Activated CD4-positive, alpha-beta T cell treated with anti-CD3 and anti-CD28 coated beads for 24 hours (primary cell): ENCODE data around the gene TTC5.
A peak's percentile ranks its signal among the peaks of the same experiment; 100 is the strongest.
"Not testable (repeated sequence)": the region's sequence is repeated elsewhere in the genome, so short reads cannot be mapped to it uniquely, and the experiment has no call there.

Experiments used
- DNase-seq, 2 donors: peaks; one replicate each; pipeline ENCODE4 v3.0.0-alpha.2; 2020; ENCODE audit warnings: low read depth in 2 of 2

TTC5 gene

GRCh38 chr14:20305265-20306078 is at the start of gene TTC5:
Gene TTC5 (minus strand): TSS chr14:20305951. CDS start chr14:20305937, 14 bp downstream.
- DNase-seq, result peak; percentile 84 to 88

GRCh38 chr14:20350860-20351259 is 45.1 kb upstream of the TTC5 start:
- no peak for DNase-seq

GRCh38 chr14:20350282-20350681 is 44.5 kb upstream of the TTC5 start:
- DNase-seq, result no peak

DNA sequence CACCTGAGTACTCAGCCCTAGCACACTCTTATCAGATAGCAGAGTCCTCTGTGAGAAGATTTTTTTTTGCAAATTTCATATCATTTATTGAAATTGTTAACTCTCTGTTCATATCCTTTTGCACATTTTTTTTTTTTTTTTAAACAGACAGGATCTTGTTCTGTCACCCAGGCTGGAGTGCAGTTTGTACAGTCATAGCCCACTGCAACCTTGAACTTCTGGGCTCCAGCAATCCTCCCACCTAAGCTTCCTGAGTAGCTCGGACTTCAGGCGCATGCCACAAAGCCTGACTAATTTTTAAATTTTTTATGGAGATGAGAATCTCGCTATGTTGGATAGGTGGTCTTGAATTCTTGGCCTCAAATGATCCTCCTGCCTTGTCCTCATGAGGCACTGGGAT is 42.0 kb upstream of the TTC5 start:
- DNase-seq, result no peak

DNA sequence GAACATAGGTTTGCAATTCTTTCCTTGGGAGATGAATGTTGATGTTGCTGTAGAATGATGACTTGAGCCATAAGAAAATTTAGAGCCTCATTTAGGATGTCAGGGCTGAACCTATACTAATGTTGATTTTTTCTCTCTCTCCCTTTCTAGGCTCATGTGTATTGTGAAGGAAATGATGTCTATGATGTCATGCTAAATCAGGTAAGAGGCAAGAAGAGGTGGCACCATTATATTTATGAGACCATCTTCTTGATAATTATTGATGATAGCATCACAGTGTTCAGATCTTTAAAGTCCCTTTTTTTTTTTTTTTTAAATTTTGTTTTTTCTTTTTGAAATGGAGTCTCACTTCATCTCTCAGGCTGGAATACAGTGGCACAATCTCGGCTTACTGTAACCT is 41.0 kb upstream of the TTC5 start:
- DNase-seq, result no peak

DNA sequence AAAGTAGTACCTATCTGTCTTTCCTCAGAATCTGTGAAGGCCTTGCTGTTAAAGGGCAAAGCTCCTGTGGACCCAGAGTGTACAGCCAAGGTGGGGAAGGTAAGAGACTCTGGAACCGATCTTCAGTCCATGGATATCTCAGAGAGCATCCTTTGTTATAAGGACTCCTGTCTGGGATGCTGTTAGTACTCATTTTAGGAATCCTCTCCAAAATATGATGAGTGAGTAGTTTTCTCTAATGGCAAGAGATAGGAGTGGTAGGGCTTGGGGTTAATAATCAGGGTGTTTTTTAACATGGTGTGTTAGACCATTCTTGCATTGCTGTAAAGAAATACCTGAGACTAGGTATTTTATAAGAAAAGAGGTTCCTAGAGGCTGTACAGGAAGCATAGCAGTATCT is 39.6 kb upstream of the TTC5 start:
- DNase-seq, result no peak

GRCh38 chr14:20343862-20344220 is 38.1 kb upstream of the TTC5 start:
- no peak for DNase-seq

- DNase-seq, result peak; percentile 89 to 91
These were observed 37.5 kb upstream of the TTC5 start, which contains the start of gene PARP2 for GRCh38 chr14:20343092-20343861. Gene PARP2 (plus strand): TSS chr14:20343635. CDS start chr14:20343642, 7 bp downstream.

- DNase-seq, result no peak
These were observed 35.9 kb upstream of the TTC5 start for GRCh38 chr14:20341646-20342045.

DNA sequence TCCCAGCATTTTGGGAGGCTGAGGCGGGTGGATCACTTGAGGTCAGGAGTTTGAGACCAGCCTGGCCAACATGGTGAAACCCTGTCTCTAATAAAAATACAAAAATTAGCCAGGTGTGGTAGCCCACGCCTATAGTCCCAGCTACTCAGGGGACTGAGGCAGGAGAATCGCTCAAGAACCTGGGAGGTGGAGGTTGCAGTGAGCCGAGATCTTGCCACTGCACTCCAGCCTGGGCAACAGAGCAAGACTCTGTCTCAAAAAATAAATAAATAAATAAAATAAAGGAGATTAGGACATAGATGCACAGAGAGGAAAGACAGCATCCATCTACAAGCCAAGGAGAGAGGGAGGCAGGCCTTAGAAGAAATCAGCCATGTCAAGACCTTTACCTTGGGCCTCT is 35.3 kb upstream of the TTC5 start:
- not testable (repeated sequence) for DNase-seq

GRCh38 chr14:20334017-20334416 is 28.3 kb upstream of the TTC5 start:
- no peak for DNase-seq

GRCh38 chr14:20333494-20333841 is 27.7 kb upstream of the TTC5 start:
- DNase-seq, result no peak

DNA sequence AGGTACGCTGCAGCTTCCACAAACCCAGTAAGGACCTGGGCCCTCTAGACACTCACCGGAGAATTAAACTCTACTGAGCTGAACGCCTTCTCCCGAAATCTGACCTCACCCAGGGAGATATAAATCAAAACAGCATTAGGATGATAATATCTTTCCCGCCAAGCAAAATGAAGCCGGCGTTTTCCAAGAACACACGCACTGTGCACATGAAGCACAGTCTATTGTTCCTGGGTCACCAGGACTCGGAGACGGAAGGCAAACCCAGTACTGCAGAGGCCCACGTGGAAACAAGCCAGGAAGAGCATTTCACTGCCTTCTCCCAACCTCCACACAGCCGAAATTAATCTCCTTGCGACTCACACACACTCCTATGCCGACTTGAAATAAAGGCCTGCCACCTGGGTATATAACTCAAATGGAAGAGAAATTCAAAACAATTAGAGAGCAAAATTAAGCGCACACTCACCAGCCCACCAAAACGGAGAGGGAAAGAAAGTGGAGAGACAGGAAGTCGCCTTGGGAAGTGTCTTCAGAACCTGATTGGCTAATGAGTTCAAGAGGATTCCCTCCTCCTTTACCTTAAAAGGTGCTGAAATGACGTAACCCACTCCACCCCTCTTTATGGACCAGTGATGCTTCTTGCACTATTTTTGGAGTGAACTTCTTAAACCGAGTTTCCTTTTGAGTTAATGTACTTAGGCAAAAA is 27.2 kb upstream of the TTC5 start, which contains the start of gene CCNB1IP1:
CCNB1IP1 (minus strand) TSS at position 492 of the 706 bp plus-strand sequence. CDS start 16,756 bp downstream, outside the sequence.
- DNase-seq, result peak; percentile 8 to 36

DNA sequence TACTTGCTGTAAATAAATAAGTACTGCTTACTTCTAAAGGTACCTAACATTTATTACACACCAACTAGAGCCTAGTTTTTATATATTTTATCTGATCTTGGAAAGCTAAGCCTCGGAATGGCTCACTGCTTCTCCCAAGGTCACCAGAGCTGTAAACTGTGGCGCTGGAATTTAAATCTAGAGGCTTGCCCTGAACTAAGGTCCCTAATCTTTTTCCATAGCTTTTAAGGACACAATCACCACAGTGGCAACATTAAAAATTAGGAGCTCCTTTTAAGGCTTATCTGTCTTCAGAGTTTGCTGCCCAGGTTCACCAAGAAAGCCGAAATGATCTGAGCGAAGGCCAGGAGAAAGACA is 26.7 kb upstream of the TTC5 start:
- no peak for DNase-seq

GRCh38 chr14:20331053-20331613 is 25.4 kb upstream of the TTC5 start:
- DNase-seq, result no peak

DNA sequence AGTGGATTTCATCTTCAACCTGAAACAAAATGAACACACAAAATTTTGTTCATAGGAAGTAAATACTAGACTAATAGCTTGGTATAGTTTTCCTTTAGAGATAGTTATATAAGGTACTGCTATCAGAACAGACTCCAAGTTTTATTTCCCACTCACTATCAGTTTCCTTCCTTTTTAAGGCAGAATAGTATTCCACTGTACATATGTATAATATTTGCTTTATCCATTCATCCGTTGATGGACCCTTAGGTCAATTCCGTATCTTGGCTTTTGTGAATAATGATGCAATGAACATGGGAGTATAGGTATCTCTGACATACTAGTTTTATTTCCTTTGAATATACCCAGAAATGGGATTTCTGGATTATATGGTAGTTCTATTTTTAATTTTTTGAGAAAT is 23.6 kb upstream of the TTC5 start:
- DNase-seq, result no peak

GRCh38 chr14:20328705-20329104 is 23.0 kb upstream of the TTC5 start:
- DNase-seq, result no peak

- DNase-seq, result peak in 1 of 2 donors; percentile 37
These were observed 21.5 kb upstream of the TTC5 start for GRCh38 chr14:20327005-20327869.

DNA sequence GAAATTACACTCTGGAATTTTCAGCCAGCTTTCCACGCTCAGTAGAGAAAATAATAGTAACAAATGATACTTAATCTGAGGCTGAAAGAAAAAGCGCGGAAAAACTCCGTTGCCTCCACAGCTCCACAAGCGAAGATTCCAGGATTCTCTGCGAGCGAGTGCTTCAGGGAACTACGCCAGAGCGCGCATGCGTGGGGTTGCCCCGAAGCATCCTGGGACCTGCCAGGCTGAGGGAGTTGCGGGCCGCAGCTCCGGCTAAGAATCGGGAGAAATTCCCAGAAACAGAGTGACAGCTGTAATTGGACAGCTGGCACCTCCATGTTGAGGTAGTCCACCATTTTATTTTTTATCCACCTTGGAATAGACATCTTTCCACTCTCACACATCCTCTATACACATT is 12.0 kb upstream of the TTC5 start:
- DNase-seq, result no peak

GRCh38 chr14:20314026-20314425 is 8.3 kb upstream of the TTC5 start:
- DNase-seq, result no peak

GRCh38 chr14:20306079-20306423 is 300 bp upstream of the TTC5 start:
- DNase-seq, result no peak
